K562 (cell line): ENCODE results near the gene TLCD4. TPM values are rescaled to one million over a fixed set of nuclear protein-coding genes. Genes with fewer than 3 reads are reported as not detected.

Experiments
- E2F3 ChIP-seq: fragments of 250-450 bp; sonication (Bioruptor Pico); IDR thresholded peaks from 2 replicates; pipeline ENCODE4 v1.4.0; 2020; ENCODE audit warnings: mild to moderate bottlenecking
- FIP1L1 ChIP-seq: fragments of 200-400 bp; formaldehyde crosslinking; IDR thresholded peaks from 2 replicates; pipeline ENCODE4 v1.6.1; 2018; ENCODE audit warnings: mild to moderate bottlenecking, low read depth, low read length; ENCODE audit not compliant: poor library complexity, severe bottlenecking
- PCBP1 ChIP-seq: fragments of 200-400 bp; formaldehyde crosslinking; IDR thresholded peaks from 2 replicates; pipeline ENCODE4 v1.6.1; 2018; ENCODE audit warnings: mild to moderate bottlenecking, low read depth, low read length; ENCODE audit not compliant: poor library complexity, severe bottlenecking
- RAD21 ChIP-seq, 2 experiments: fragments of 250-450 bp in 1 of 2; fragments of 450-650 bp in 1 of 2; sonication (Bioruptor Pico) in 1 of 2; formaldehyde crosslinking in 1 of 2; IDR thresholded peaks in 1 of 2; conservative IDR thresholded peaks in 1 of 2; 2 replicates each; pipeline versions ENCODE4 v1.4.0 to v1.8.0; 2020 to 2022; ENCODE audit warnings: mild to moderate bottlenecking in 2 of 2, moderate library complexity in 1 of 2
- RBM34 ChIP-seq: fragments of 200-400 bp; formaldehyde crosslinking; IDR thresholded peaks from 2 replicates; pipeline ENCODE4 v1.6.1; 2018; ENCODE audit warnings: low read length, borderline replicate concordance; ENCODE audit not compliant: insufficient read depth
- RREB1 ChIP-seq: fragments of 250-450 bp; sonication (Bioruptor Pico); IDR thresholded peaks from 2 replicates; pipeline ENCODE4 v1.4.0; 2020
- TAF1 ChIP-seq: IDR thresholded peaks from 2 replicates; pipeline ENCODE4 v1.6.1; 2011; ENCODE audit warnings: mild to moderate bottlenecking, low read length, moderate library complexity; ENCODE audit not compliant: insufficient read depth, control insufficient read depth, severe bottlenecking; ENCODE audit errors: extremely low read depth
- THAP12 ChIP-seq: fragments of 250-450 bp; sonication (Bioruptor Pico); IDR thresholded peaks from 2 replicates; pipeline ENCODE4 v1.9.0; 2021; ENCODE audit warnings: mild to moderate bottlenecking, inconsistent platforms
- UBTF ChIP-seq, 2 experiments: IDR thresholded peaks; 2 replicates each; pipeline ENCODE4 v1.6.1; 2012; ENCODE audit warnings: improper control_type of control experiment in 2 of 2, low read depth in 2 of 2, low read length in 2 of 2, borderline replicate concordance in 1 of 2
- XRCC5 ChIP-seq: fragments of 200-400 bp; formaldehyde crosslinking; IDR thresholded peaks from 2 replicates; pipeline ENCODE4 v1.6.1; 2017; ENCODE audit warnings: low read depth, mild to moderate bottlenecking, low read length
- YY1 ChIP-seq, 3 experiments: IDR thresholded peaks; 2 replicates each; pipeline ENCODE4 v1.6.1; 2011; ENCODE audit warnings: low read length in 2 of 3, mild to moderate bottlenecking in 2 of 3, moderate library complexity in 2 of 3, borderline replicate concordance in 1 of 3, control low read depth in 1 of 3, low read depth in 1 of 3; ENCODE audit not compliant: insufficient read depth in 3 of 3, insufficient replicate concordance in 2 of 3, control insufficient read depth in 1 of 3, insufficient read length in 1 of 3; ENCODE audit errors: extremely low read depth in 1 of 3
- polyA plus RNA-seq, 8 experiments: library from polyadenylated mRNA; depleted of rRNA in 4 of 8; stranded (reverse) in 5 of 8; unstranded in 3 of 8; fragments of >200 nt; fragmentation: Nextera tagmentation in 2 of 8; fragmentation: Illumina TruSeq in 1 of 8; extraction: Ambion mirVana in 2 of 8; extraction: Trizol in 1 of 8; gene quantifications; 2 replicates each; pipeline versions ENCODE4 v1.2.1 to v1.2.3, GENCODE V29; 2011 to 2014; ENCODE audit warnings: inconsistent platforms in 1 of 8, missing spikeins in 1 of 8
- total RNA-seq, 7 experiments: library from RNA; depleted of rRNA in 6 of 7; stranded (reverse); fragments of >200 nt in 6 of 7; fragmentation: Illumina TruSeq in 2 of 7; extraction: Trizol in 2 of 7; gene quantifications; 2 replicates each; pipeline versions ENCODE4 v1.2.1 to v1.2.3, GENCODE V29; 2011 to 2021; ENCODE audit warnings: low replicate concordance in 1 of 7

TLCD4 gene
- total and polyA plus RNA-seq, 9 of the 15 experiments (the other 6 are each of a cell fraction or from before 2014, with no cell fraction given), result 3.5 to 19.8 (median 7.6) TPM

DNA sequence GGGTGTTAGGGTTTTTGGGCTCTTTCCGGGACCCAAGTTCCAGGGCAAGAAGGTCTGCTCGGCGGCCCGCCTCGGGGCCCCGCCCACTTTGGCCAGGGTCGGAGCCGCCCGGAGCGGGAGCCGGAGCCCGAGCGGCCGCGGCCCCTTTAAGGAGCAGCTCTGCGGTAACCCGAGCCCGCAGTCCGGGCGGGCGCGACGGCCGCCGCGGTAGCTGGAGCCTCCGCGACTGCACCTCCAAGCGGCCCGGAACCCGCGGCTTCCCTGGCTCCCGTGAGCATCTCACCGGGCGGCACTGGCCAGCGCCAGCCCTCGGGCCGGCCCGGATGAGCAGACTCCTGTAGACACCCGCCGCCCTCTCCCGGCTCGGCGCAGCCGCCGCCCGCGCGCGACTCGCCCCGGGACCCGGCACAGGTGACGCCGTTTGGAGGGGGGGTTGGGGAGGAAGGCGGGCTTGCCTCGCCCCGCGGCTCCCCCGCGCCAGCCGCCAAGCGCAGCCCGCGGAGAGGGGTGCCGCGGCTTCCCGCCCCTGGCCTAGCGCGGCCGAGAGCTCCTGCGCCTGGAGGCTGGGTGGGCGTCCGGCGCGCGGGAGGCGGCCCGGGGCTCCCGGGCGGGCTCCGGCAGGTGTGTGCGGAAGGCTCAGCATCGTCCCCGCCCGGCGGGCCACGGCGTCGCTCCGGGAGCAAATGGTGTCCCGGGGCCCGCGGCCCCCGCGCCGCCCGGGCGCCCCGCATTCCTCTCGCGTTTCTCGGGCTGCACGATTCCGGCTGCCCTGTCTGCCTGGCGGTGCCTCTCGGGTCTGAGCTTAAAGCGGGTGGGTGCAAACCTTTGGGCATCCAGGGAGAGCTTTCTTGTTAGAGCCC, at the start of gene TLCD4 (continued):
- TF ChIP-seq RBM34 (0 out of 2 replicates have a peak, but pooled peaks have one; percentile 39), E2F3 (no peak), RREB1 (CRISPR knock-in tag) (peak; percentile 14; the same call in 1 of the 2 replicates), XRCC5 (no peak), RAD21 (CRISPR knock-in tag; conservative IDR thresholded peaks at IDR 0.05 in 1 of 2, IDR thresholded peaks at IDR 0.05 in 1 of 2) (peak in 1 of 2 experiments; percentile 26; a peak in 1 of 4 replicates), THAP12 (CRISPR knock-in tag) (0 out of 2 replicates have a peak, but pooled peaks have one; percentile 35), YY1 (IDR thresholded peaks at IDR 0.05; ENCODE audit: borderline replicate concordance in 1 of 3, control insufficient read depth in 1 of 3, extremely low read depth in 1 of 3, insufficient read depth in 3 of 3, insufficient read length in 1 of 3, insufficient replicate concordance in 2 of 3, low read depth in 1 of 3, low read length in 2 of 3) (peak in 1 of 3 experiments; percentile 6), TAF1 (peak; percentile 34), PCBP1 (peak; percentile 60), FIP1L1 (peak; percentile 21), UBTF (IDR thresholded peaks at IDR 0.05; ENCODE audit: borderline replicate concordance in 1 of 2, low read depth in 2 of 2, low read length in 2 of 2) (peak in 1 of 2 experiments; percentile 51; a peak in 1 of 4 replicates)
